ENCODE measurements around the gene RAPGEF5.

DNA sequence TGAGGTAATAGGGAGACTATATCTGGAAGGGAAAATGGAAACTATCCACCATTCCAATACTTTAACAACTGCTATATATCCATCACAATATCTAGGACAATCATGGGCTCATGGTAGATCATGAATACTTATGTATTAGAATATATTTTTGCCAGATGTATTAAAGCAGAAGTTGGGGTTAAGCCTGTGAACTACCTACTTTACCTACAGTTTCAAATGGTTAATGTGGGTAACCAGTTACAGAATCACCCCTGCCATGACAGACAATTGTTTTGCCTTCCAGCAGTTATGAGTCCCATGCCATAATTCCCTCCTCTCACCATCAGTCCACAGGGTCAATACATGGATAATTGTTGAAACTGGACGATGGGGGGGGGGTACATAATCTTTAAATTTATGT is 29.9 kb upstream of the RAPGEF5 start:
- TF ChIP-seq, protein P1, sequence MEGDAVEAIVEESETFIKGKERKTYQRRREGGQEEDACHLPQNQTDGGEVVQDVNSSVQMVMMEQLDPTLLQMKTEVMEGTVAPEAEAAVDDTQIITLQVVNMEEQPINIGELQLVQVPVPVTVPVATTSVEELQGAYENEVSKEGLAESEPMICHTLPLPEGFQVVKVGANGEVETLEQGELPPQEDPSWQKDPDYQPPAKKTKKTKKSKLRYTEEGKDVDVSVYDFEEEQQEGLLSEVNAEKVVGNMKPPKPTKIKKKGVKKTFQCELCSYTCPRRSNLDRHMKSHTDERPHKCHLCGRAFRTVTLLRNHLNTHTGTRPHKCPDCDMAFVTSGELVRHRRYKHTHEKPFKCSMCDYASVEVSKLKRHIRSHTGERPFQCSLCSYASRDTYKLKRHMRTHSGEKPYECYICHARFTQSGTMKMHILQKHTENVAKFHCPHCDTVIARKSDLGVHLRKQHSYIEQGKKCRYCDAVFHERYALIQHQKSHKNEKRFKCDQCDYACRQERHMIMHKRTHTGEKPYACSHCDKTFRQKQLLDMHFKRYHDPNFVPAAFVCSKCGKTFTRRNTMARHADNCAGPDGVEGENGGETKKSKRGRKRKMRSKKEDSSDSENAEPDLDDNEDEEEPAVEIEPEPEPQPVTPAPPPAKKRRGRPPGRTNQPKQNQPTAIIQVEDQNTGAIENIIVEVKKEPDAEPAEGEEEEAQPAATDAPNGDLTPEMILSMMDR (conservative IDR thresholded peaks at IDR 0.05), result no peak
- no peak for TF ChIP-seq EZH2 (IDR thresholded peaks at IDR 0.05; ENCODE audit: low read depth)
